GM23338 (cell line): ENCODE measurements around the gene ADCY3. TPM values are rescaled to one million over a fixed set of nuclear protein-coding genes. Genes with fewer than 3 reads are reported as not detected.

Experiments used
- ATAC-seq: fragments of 200-7000 bp; cut with Tn5 transposase; 3 replicates; pipeline ENCODE4 v1.9.1; 2020
- DNase-seq: peaks from one replicate; pipeline ENCODE4 v3.0.0-alpha.2; 2015; ENCODE audit warnings: low spot score
- H2AFZ ChIP-seq: fragments of 200-600 bp; sonication (generic); 2 replicates; pipeline ENCODE4 v1.8.0; 2016; ENCODE audit warnings: antibody characterized with exemption, mild to moderate bottlenecking, moderate library complexity
- H3F3A ChIP-seq: fragments of 200-600 bp; sonication (generic); replicated peaks from 2 replicates; pipeline ENCODE4 v1.8.0; 2017; ENCODE audit warnings: antibody characterized with exemption, mixed run types, low read depth
- H3K27ac ChIP-seq: fragments of 200-600 bp; sonication (generic); 2 replicates; pipeline ENCODE4 v1.6.1; 2016; ENCODE audit warnings: low read depth
- H3K27me3 ChIP-seq: fragments of 200-600 bp; sonication (generic); 2 replicates; pipeline ENCODE4 v1.8.0; 2016; ENCODE audit warnings: mild to moderate bottlenecking, mixed run types, moderate library complexity; ENCODE audit not compliant: insufficient read depth
- H3K36me3 ChIP-seq: fragments of 200-600 bp; sonication (generic); 2 replicates; pipeline ENCODE4 v1.8.0; 2016; ENCODE audit warnings: mild to moderate bottlenecking; ENCODE audit not compliant: insufficient read depth
- H3K4me1 ChIP-seq: fragments of 200-600 bp; sonication (generic); 2 replicates; pipeline ENCODE4 v1.8.0; 2016; ENCODE audit warnings: mild to moderate bottlenecking, moderate library complexity; ENCODE audit not compliant: insufficient read depth
- H3K4me2 ChIP-seq: fragments of 200-600 bp; sonication (generic); 2 replicates; pipeline ENCODE4 v1.7.1; 2017; ENCODE audit warnings: mixed run types
- H3K4me3 ChIP-seq: fragments of 200-600 bp; sonication (generic); 2 replicates; pipeline ENCODE4 v1.6.1; 2016; ENCODE audit warnings: mixed run types
- H3K79me2 ChIP-seq: fragments of 200-600 bp; sonication (generic); replicated peaks from 2 replicates; pipeline ENCODE4 v1.8.0; 2017; ENCODE audit warnings: mild to moderate bottlenecking; ENCODE audit not compliant: insufficient read depth
- H3K9me2 ChIP-seq: fragments of 200-600 bp; sonication (generic); 2 replicates; pipeline ENCODE4 v1.8.0; 2017; ENCODE audit not compliant: insufficient read depth
- H4K20me1 ChIP-seq: fragments of 200-600 bp; sonication (generic); replicated peaks from 2 replicates; pipeline ENCODE4 v1.8.0; 2017; ENCODE audit warnings: mild to moderate bottlenecking; ENCODE audit not compliant: insufficient read depth
- H3K27ac Mint-ChIP-seq: 2 replicates; pipeline ENCODE4 v1.8.0; 2020; ENCODE audit warnings: inconsistent platforms, mild to moderate bottlenecking, moderate library complexity, mixed read lengths
- H3K27me3 Mint-ChIP-seq: 3 replicates; pipeline ENCODE4 v1.8.0; 2022; ENCODE audit warnings: low read depth, mild to moderate bottlenecking, moderate library complexity, mixed read lengths, inconsistent platforms; ENCODE audit not compliant: insufficient read depth, poor library complexity
- H3K36me3 Mint-ChIP-seq: 3 replicates; pipeline ENCODE4 v1.8.0; 2021; ENCODE audit warnings: low read depth, mild to moderate bottlenecking, inconsistent platforms, moderate library complexity, mixed read lengths
- H3K4me1 Mint-ChIP-seq: 3 replicates; pipeline ENCODE4 v1.8.0; 2020; ENCODE audit warnings: mild to moderate bottlenecking, inconsistent platforms, mixed read lengths
- H3K4me3 Mint-ChIP-seq: 3 replicates; pipeline ENCODE4 v1.8.0; 2021; ENCODE audit warnings: moderate library complexity, mild to moderate bottlenecking, inconsistent platforms, mixed read lengths
- H3K9me3 Mint-ChIP-seq: 3 replicates; pipeline ENCODE4 v1.8.0; 2020; ENCODE audit warnings: moderate library complexity, mild to moderate bottlenecking, inconsistent platforms, mixed read lengths
- CTCF ChIP-seq, 2 experiments: fragments of 200-600 bp in 1 of 2; sonication (generic) in 1 of 2; conservative IDR thresholded peaks; 2 replicates each; pipeline versions ENCODE4 v1.5.1 to v1.6.1; 2016 to 2017; ENCODE audit warnings: antibody characterized with exemption in 2 of 2, low read depth in 2 of 2, mild to moderate bottlenecking in 2 of 2, moderate library complexity in 1 of 2
- ETS1 ChIP-seq: IDR thresholded peaks from 2 replicates; pipeline ENCODE4 v1.6.1; 2016; ENCODE audit warnings: antibody characterized with exemption
- EZH2 ChIP-seq: fragments of 200-600 bp; sonication (generic); IDR thresholded peaks from one replicate; pipeline ENCODE4 v1.8.0; 2017; ENCODE audit warnings: antibody characterized with exemption, mild to moderate bottlenecking, low read depth; ENCODE audit not compliant: unreplicated experiment
- JUNB ChIP-seq: IDR thresholded peaks from one replicate; pipeline ENCODE4 v1.6.1; 2016; ENCODE audit warnings: antibody characterized with exemption; ENCODE audit not compliant: unreplicated experiment
- NANOG ChIP-seq: IDR thresholded peaks from 2 replicates; pipeline ENCODE4 v1.6.1; 2016; ENCODE audit warnings: antibody characterized with exemption, borderline replicate concordance
- REST ChIP-seq: IDR thresholded peaks from one replicate; pipeline ENCODE4 v1.6.1; 2018; ENCODE audit warnings: antibody characterized with exemption; ENCODE audit not compliant: unreplicated experiment
- STAT1 ChIP-seq: IDR thresholded peaks from one replicate; pipeline ENCODE4 v1.6.1; 2016; ENCODE audit warnings: antibody characterized with exemption; ENCODE audit not compliant: unreplicated experiment
- ZNF462 ChIP-seq: fragments of 250-450 bp; sonication (Bioruptor Pico); IDR thresholded peaks from 2 replicates; pipeline ENCODE4 v1.5.0; 2020; ENCODE audit warnings: mild to moderate bottlenecking, moderate library complexity
- polyA plus RNA-seq: library from polyadenylated mRNA; unstranded; fragments of >200 nt; fragmentation: Nextera tagmentation; extraction: Ambion mirVana; gene quantifications from 2 replicates; pipeline ENCODE4 v1.2.1, GENCODE V29; 2016
- total RNA-seq: library from RNA; depleted of rRNA; stranded (reverse); fragments of >200 nt; shearing (Covaris generic); gene quantifications from 2 replicates; pipeline ENCODE4 v1.2.3, GENCODE V29; 2014

ADCY3 gene
- total and polyA plus RNA-seq, 2 experiments from 2014 or later: 9.7 to 32.4 TPM

GRCh38 chr2:24820598-24821432 is 99.2 kb downstream of the ADCY3 start:
- Mint-ChIP-seq H3K36me3 (peaks cover 98% of the 10 kb centered on the region), H3K27me3 (peaks cover 27% of the 10 kb centered on the region), H3K9me3 (no peaks in the 10 kb centered on the region), H3K27ac (peak overlapping the region; percentile 79), H3K4me3 (peak overlapping the region; percentile 47; the same call in 2 of the 3 replicates), H3K4me1 (peaks cover 33% of the 10 kb centered on the region)
- peaks cover 23% of the 10 kb centered on the region for H3K36me3 ChIP-seq
- H3K27me3 ChIP-seq: no peaks in the 10 kb centered on the region
- TF ChIP-seq ZNF462 (CRISPR knock-in tag) (no peak), NANOG (no peak), STAT1 (no peak), JUNB (no peak), REST (no peak), EZH2 (no peak), CTCF (conservative IDR thresholded peaks at IDR 0.05; ENCODE audit: low read depth in 2 of 2) (no peak), ETS1 (no peak)
- H3K27ac ChIP-seq: peak overlapping the region; percentile 81
- H2AFZ ChIP-seq: no peak overlapping the region
- H3K4me2 ChIP-seq: peak overlapping the region; percentile 48
- H4K20me1 ChIP-seq: peaks cover 10% of the 10 kb centered on the region; the same call in 1 of the 2 replicates
- DNase-seq (no peak), ATAC-seq (peak; percentile 23)
- peaks cover 19% of the 10 kb centered on the region; the same call in 1 of the 2 replicates for H3F3A ChIP-seq
- H3K9me2 ChIP-seq: no peaks in the 10 kb centered on the region; the same call in 1 of the 2 replicates
- H3K4me3 ChIP-seq: no peak overlapping the region
- H3K79me2 ChIP-seq: no peaks in the 10 kb centered on the region
- peaks cover 22% of the 10 kb centered on the region for H3K4me1 ChIP-seq
